ENCODE data around the gene TSHR.

- no peak for TF ChIP-seq CTCF (IDR thresholded peaks at IDR 0.05)
- no peak for TF ChIP-seq POLR2AphosphoS5 (IDR thresholded peaks at IDR 0.05)
Measured at GRCh38 chr14:81085596-81085995, 130.2 kb downstream of the TSHR start.

All from suprapubic skin (tissue), 3 donors.